ENCODE measurements around the gene CNTNAP2.
A peak's percentile ranks its signal among the peaks of the same experiment; 100 is the strongest.

The CNTNAP2 gene

GRCh38 chr7:148091882-148092281 is 1975.3 kb downstream of the CNTNAP2 start:
- DNase-seq, result no peak

- DNase-seq, result no peak
These were observed 1977.0 kb downstream of the CNTNAP2 start for GRCh38 chr7:148093375-148094166.

- no peak for DNase-seq
These were observed 1978.5 kb downstream of the CNTNAP2 start for GRCh38 chr7:148095066-148095465.

GRCh38 chr7:148104136-148104716 is 1987.6 kb downstream of the CNTNAP2 start:
- DNase-seq, result no peak

GRCh38 chr7:148104924-148105323 is 1988.3 kb downstream of the CNTNAP2 start:
- no peak for DNase-seq

- DNase-seq, result no peak
These were observed 1989.3 kb downstream of the CNTNAP2 start for GRCh38 chr7:148105853-148106252.

GRCh38 chr7:148107443-148108127 is 1991.0 kb downstream of the CNTNAP2 start:
- DNase-seq, result no peak

GRCh38 chr7:148108381-148108780 is 1991.8 kb downstream of the CNTNAP2 start:
- DNase-seq, result no peak

GRCh38 chr7:148110097-148110868 is 1993.7 kb downstream of the CNTNAP2 start:
- DNase-seq, result no peak

GRCh38 chr7:148114804-148115203 is 1998.2 kb downstream of the CNTNAP2 start:
- DNase-seq, result no peak

- DNase-seq, result no peak
These were observed 1998.7 kb downstream of the CNTNAP2 start for GRCh38 chr7:148115308-148115707.

GRCh38 chr7:148116195-148116594 is 1999.6 kb downstream of the CNTNAP2 start:
- peak; percentile 6 for DNase-seq

- DNase-seq, result no peak
These were observed 2000.3 kb downstream of the CNTNAP2 start for GRCh38 chr7:148116829-148117403.

GRCh38 chr7:148118371-148118770 is 2001.8 kb downstream of the CNTNAP2 start:
- DNase-seq, result no peak

GRCh38 chr7:148121401-148121800 is 2004.8 kb downstream of the CNTNAP2 start:
- DNase-seq, result no peak

- DNase-seq, result no peak
These were observed 2005.2 kb downstream of the CNTNAP2 start for GRCh38 chr7:148121847-148122246.

GRCh38 chr7:148124477-148124876 is 2007.9 kb downstream of the CNTNAP2 start:
- DNase-seq, result no peak

- DNase-seq, result no peak
These were observed 2010.8 kb downstream of the CNTNAP2 start for GRCh38 chr7:148127374-148127773.

- no peak for DNase-seq
These were observed 2012.4 kb downstream of the CNTNAP2 start for GRCh38 chr7:148129023-148129422.

GRCh38 chr7:148135116-148135515 is 2018.5 kb downstream of the CNTNAP2 start:
- no peak for DNase-seq

GRCh38 chr7:148135997-148136396 is 2019.4 kb downstream of the CNTNAP2 start:
- no peak for DNase-seq

- DNase-seq, result peak; percentile 59
These were observed 2026.2 kb downstream of the CNTNAP2 start for GRCh38 chr7:148142660-148143248.

All from NCI-H510A treated with DMSO at 0.1 percent for 48 hours (cell line).